GM12878 (cell line): ENCODE results near the gene XYLB. TPM values are rescaled to one million over a fixed set of nuclear protein-coding genes. Genes with fewer than 3 reads are reported as not detected.

Experiments used
- ATAC-seq: fragments of 200-7000 bp; cut with Tn5 transposase; 3 replicates; pipeline ENCODE4 v1.9.1; 2020; ENCODE audit warnings: mild to moderate bottlenecking, moderate library complexity
- BruUV-seq: library from RNA; stranded (reverse); fragments of 400-500 nt; replicated peaks from 2 replicates; lab custom pipeline; 2021; lab: Mats Ljungman, UMichigan
- CTCF ChIA-PET: fragments of 300-600 bp; sonication (Branson Sonifier 250); formaldehyde crosslinking; extraction: SDS; loops from one replicate; lab custom pipeline; 2021; ENCODE audit warnings: inconsistent platforms; lab: Yijun Ruan, JAX
- POLR2A ChIA-PET: fragments of 350-600 bp; formaldehyde crosslinking; extraction: SDS; loops from one replicate; lab custom pipeline; 2021; ENCODE audit warnings: inconsistent platforms; lab: Charles Lee
- RAD21 ChIA-PET: fragments of 300-600 bp; sonication (Branson Sonifier 250); formaldehyde crosslinking; loops from one replicate; lab custom pipeline; 2023; ENCODE audit warnings: antibody characterized with exemption; ENCODE audit not compliant: unreplicated experiment; lab: Charles Lee
- SMC1A ChIA-PET: fragments of 300-600 bp; sonication (Branson Sonifier 250); formaldehyde crosslinking; loops from one replicate; lab custom pipeline; 2023; ENCODE audit not compliant: unreplicated experiment, uncharacterized antibody; lab: Charles Lee
- DNase-seq: peaks from one replicate; pipeline ENCODE4 v3.0.0-alpha.2; 2011; ENCODE audit warnings: low read depth, low spot score
- FAIRE-seq: peaks from 3 replicates; lab custom pipeline; 2011; peaks lifted over from hg19 to GRCh38; lab: Jason Lieb, UNC
- H2AFZ ChIP-seq: 2 replicates; pipeline ENCODE4 v1.6.0; 2011; ENCODE audit warnings: low read depth, low read length, control low read depth; ENCODE audit not compliant: control insufficient read depth
- H3K27ac ChIP-seq: 2 replicates; pipeline ENCODE4 v1.5.1; 2011; ENCODE audit warnings: control low read depth; ENCODE audit not compliant: control insufficient read depth, insufficient read depth
- H3K27me3 ChIP-seq, 2 experiments: replicated peaks in 1 of 2; 2 replicates each; pipeline versions ENCODE4 v1.6.0 to v1.6.1; 2011; ENCODE audit warnings: low read length in 1 of 2; ENCODE audit not compliant: control insufficient read depth in 2 of 2, insufficient read depth in 2 of 2
- H3K36me3 ChIP-seq, 2 experiments: 2 replicates each; pipeline ENCODE4 v1.5.1; 2011; ENCODE audit warnings: low read length in 1 of 2; ENCODE audit not compliant: control insufficient read depth in 2 of 2, insufficient read depth in 2 of 2
- H3K4me1 ChIP-seq: 2 replicates; pipeline ENCODE4 v1.6.1; 2011; ENCODE audit warnings: mild to moderate bottlenecking, low read length, moderate library complexity, mixed read lengths; ENCODE audit not compliant: control insufficient read depth, insufficient read depth
- H3K4me2 ChIP-seq: 2 replicates; pipeline ENCODE4 v1.6.0; 2011; ENCODE audit warnings: control low read depth; ENCODE audit not compliant: control insufficient read depth, insufficient read depth
- H3K4me3 ChIP-seq: fragments of 200-600 bp; sonication (generic); 2 replicates; pipeline ENCODE4 v1.5.1; 2016
- H3K79me2 ChIP-seq: 2 replicates; pipeline ENCODE4 v1.6.0; 2011; ENCODE audit warnings: low read length; ENCODE audit not compliant: control insufficient read depth, insufficient read depth
- H3K9ac ChIP-seq: 2 replicates; pipeline ENCODE4 v1.8.0; 2011; ENCODE audit warnings: low read length, control low read depth, mixed read lengths; ENCODE audit not compliant: control insufficient read depth, insufficient read depth
- H3K9me3 ChIP-seq: replicated peaks from 3 replicates; pipeline ENCODE4 v1.5.1; 2011; ENCODE audit warnings: mild to moderate bottlenecking, low read length; ENCODE audit not compliant: control insufficient read depth, insufficient read depth
- H4K20me1 ChIP-seq: 2 replicates; pipeline ENCODE4 v1.6.0; 2011; ENCODE audit not compliant: control insufficient read depth, insufficient read depth
- JUND ChIP-seq: IDR thresholded peaks from 2 replicates; pipeline ENCODE4 v1.6.1; 2012; ENCODE audit warnings: low read depth, mild to moderate bottlenecking, low read length, improper control_type of control experiment, moderate library complexity
- NR2C1 ChIP-seq: fragments of 450-650 bp; IDR thresholded peaks from 2 replicates; pipeline ENCODE4 v1.6.1; 2017; ENCODE audit warnings: antibody characterized with exemption, mild to moderate bottlenecking, moderate library complexity
- PAX8 ChIP-seq: fragments of 450-650 bp; IDR thresholded peaks from 2 replicates; pipeline ENCODE4 v1.6.1; 2017; ENCODE audit warnings: mild to moderate bottlenecking, moderate library complexity
- POLR2AphosphoS5 ChIP-seq: IDR thresholded peaks from 2 replicates; pipeline ENCODE4 v1.6.1; 2011; ENCODE audit warnings: mild to moderate bottlenecking, low read length, inconsistent platforms
- RELA ChIP-seq: fragments of 450-650 bp; IDR thresholded peaks from 2 replicates; pipeline ENCODE4 v1.8.0; 2014; ENCODE audit warnings: borderline replicate concordance; ENCODE audit not compliant: partially characterized antibody
- SP1 ChIP-seq: IDR thresholded peaks from one replicate; pipeline ENCODE4 v1.6.1; 2011; ENCODE audit warnings: low read depth, low read length
- SREBF1 ChIP-seq: IDR thresholded peaks from 2 replicates; pipeline ENCODE4 v1.6.1; 2012; ENCODE audit warnings: mild to moderate bottlenecking, low read length
- TARDBP ChIP-seq: IDR thresholded peaks from 2 replicates; pipeline ENCODE4 v1.6.1; 2016; ENCODE audit warnings: borderline replicate concordance
- WGBS: methylation state at CpG from one replicate; pipeline ENCODE4 v1.1.6; 2016; ENCODE audit warnings: low lambda C conversion rate; ENCODE audit not compliant: insufficient replicate concordance, insufficient coverage; ENCODE audit errors: missing lambda C conversion rate; 5-methylcytosine and 5-hydroxymethylcytosine counted together
- in situ Hi-C: fragments of 300-500 bp; cut with MboI; formaldehyde crosslinking; loops from 9 replicates; pipeline ENCODE4 v1.14.3; 2018; ENCODE audit warnings: mixed read lengths
- intact Hi-C: fragments of 100-400 bp; cut with micrococcal nuclease; formaldehyde crosslinking; loops from one replicate; pipeline ENCODE4 v1.14.2; 2022; ENCODE audit not compliant: unreplicated experiment
- polyA plus RNA-seq, 11 experiments: library from polyadenylated mRNA; depleted of rRNA in 4 of 11; unstranded in 6 of 11; stranded (reverse) in 5 of 11; fragments of >200 nt; fragmentation: Nextera tagmentation in 4 of 11; fragmentation: Illumina TruSeq in 1 of 11; extraction: Ambion mirVana in 4 of 11; extraction: Trizol in 1 of 11; gene quantifications; 1 replicate in 1 of 11; 2 replicates in 10 of 11; pipeline versions ENCODE4 v1.2.1 to v1.2.3, GENCODE V29; 2011 to 2016; ENCODE audit warnings: inconsistent platforms in 2 of 11, missing spikeins in 2 of 11, low read depth in 1 of 11
- small RNA-seq: library from RNA; depleted of rRNA; stranded (forward); fragments of <200 nt; gene quantifications from one replicate; pipeline ENCODE3, GENCODE V24; 2014
- total RNA-seq, 4 experiments: library from RNA; depleted of rRNA in 3 of 4; stranded (reverse); fragments of >200 nt in 3 of 4; fragmentation: Illumina TruSeq in 1 of 4; extraction: Trizol in 1 of 4; gene quantifications; 2 replicates each; pipeline versions ENCODE4 v1.2.1 to v1.2.3, GENCODE V29; 2013 to 2021
- TF ChIP-seq, protein P1 (sequence below): IDR thresholded peaks from 2 replicates; pipeline ENCODE4 v1.6.1; 2011; ENCODE audit warnings: borderline replicate concordance, low read depth, mild to moderate bottlenecking, moderate library complexity, mixed read lengths, low read length; ENCODE audit not compliant: insufficient read depth; ENCODE audit errors: extremely low read length

The XYLB gene
- total and polyA plus RNA-seq, 10 of the 15 experiments (the other 5 are each of a cell fraction or from before 2014, with no cell fraction given) = 0.60 to 6.1 (median 3.5) TPM

DNA sequence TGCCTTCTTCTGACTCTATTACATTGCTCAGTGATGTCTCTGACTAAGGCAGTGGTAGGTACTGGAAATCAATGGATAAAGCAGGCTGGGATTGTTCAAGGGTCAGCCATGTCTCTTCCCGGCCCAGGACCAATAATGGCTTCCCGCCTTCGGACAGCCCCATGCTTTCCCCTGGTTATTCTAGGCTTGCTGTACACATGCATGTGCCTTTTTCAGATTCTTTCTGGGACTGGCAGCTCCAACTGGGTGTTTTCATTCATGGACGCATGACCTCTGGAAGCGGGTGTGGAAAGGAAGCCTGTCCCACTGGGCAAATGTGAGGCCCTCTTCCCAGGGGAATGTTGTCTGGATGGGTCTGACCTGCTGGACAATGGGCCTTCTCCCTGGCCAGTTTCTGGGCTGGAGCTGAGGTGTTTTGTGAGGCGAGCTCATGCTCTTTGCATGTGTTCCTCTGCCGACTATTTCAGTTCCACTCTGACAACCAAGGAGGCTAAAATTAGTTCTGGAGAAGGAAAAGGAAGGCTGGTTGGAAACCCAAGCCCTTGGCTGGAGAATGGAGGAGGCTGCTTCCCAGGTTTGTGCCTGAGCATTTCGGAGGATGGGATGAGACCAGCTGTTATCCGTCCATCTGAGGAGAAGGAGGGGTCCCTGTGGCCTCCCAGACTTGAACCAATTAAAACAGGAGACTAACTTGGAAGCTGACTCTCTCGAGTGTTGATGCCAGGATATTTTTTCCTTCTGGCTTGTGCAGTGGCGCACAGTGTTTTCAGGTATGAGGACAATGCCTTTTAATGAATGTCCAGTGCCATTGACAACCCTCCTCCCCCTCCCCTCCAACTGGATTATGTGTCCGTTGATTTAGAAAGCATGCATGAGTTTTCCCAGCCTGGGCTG, 114.0 kb downstream of the XYLB start:
- 0 out of 2 replicates have a peak, but pooled peaks cover 4% of the 10 kb centered on the region for H3K4me1 ChIP-seq
- H3K4me3 ChIP-seq = no peak overlapping the region
- H3K36me3 ChIP-seq = no peaks in the 10 kb centered on the region
- H2AFZ ChIP-seq = no peak overlapping the region
- H3K9me3 ChIP-seq = no peaks in the 10 kb centered on the region
- TF ChIP-seq NR2C1 (no peak), POLR2AphosphoS5 (no peak), TARDBP (no peak), RELA (no peak), JUND (no peak), SP1 (no peak), SREBF1 (no peak), PAX8 (no peak)
- TF ChIP-seq, protein P1, sequence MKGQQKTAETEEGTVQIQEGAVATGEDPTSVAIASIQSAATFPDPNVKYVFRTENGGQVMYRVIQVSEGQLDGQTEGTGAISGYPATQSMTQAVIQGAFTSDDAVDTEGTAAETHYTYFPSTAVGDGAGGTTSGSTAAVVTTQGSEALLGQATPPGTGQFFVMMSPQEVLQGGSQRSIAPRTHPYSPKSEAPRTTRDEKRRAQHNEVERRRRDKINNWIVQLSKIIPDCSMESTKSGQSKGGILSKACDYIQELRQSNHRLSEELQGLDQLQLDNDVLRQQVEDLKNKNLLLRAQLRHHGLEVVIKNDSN = no peak
- TF ChIP-seq, all 136 proteins: peak for 0
- Histone ChIP-seq H3K4me2 (no peak overlapping the region), H3K27ac (no peak overlapping the region), H3K9ac (no peak overlapping the region), H3K79me2 (no peaks in the 10 kb centered on the region; the same call in 1 of the 2 replicates), H4K20me1 (peaks cover 4% of the 10 kb centered on the region), H3K27me3 (no peaks in the 10 kb centered on the region)
- in situ Hi-C loops (no loop called here), intact Hi-C loops (no loop called here)
- no TSS peak for BruUV-seq
- no peak for DNase-seq
- WGBS = 46% methylated on average over 12 of the region's 12 CpGs
- no peak for FAIRE-seq
- no peak for ATAC-seq
- ChIA-PET RAD21 (no interaction called here), SMC1A (no interaction called here), POLR2A (no interaction called here), CTCF (no interaction called here)

Small RNA genes lying within 50 kb of the gene (small RNA-seq; reads per million reads assigned to genes)
- gene RNU6-235P = not detected

Other genes with a start within 250 kb of the XYLB start
- gene ACAA1, start 209.7 kb upstream of the XYLB start, total RNA-seq (2014; rRNA removed) = 41.9 and 56.5 TPM in 2 replicates
- 41.0 and 43.3 TPM in 2 replicates for gene ACAA1, start 209.7 kb upstream of the XYLB start, total RNA-seq (2014; rRNA removed; fragmentation: Illumina TruSeq; extraction: Trizol)
- gene ACAA1, start 209.7 kb upstream of the XYLB start, total RNA-seq (2021) = 65.6 and 68.1 TPM in 2 replicates
- 54.9 and 85.4 TPM in 2 replicates for gene ACAA1, start 209.7 kb upstream of the XYLB start, polyA plus RNA-seq (2011; rRNA removed)
- 24.5 and 51.5 TPM in 2 replicates for gene ACAA1, start 209.7 kb upstream of the XYLB start, polyA plus RNA-seq (2014; fragmentation: Illumina TruSeq; extraction: Trizol)
- gene ACAA1, start 209.7 kb upstream of the XYLB start, polyA plus RNA-seq (2014; fragmentation: Nextera tagmentation; extraction: Ambion mirVana) = 10 to 100 TPM in 1 of 2 experiments, 1 to 10 TPM in 1; 5.7 to 12.6 TPM
- 79.2 and 90.2 TPM in 2 replicates for gene ACAA1, start 209.7 kb upstream of the XYLB start, polyA plus RNA-seq (2014; rRNA removed)
- 10 to 100 TPM; 64.8 to 75.1 TPM for gene ACAA1, start 209.7 kb upstream of the XYLB start, polyA plus RNA-seq (2016; fragmentation: Nextera tagmentation; extraction: Ambion mirVana)
- gene MYD88, start 208.1 kb upstream of the XYLB start, total RNA-seq (2014; rRNA removed) = 28.7 and 38.6 TPM in 2 replicates
- 5.5 and 6.2 TPM in 2 replicates for gene MYD88, start 208.1 kb upstream of the XYLB start, total RNA-seq (2014; rRNA removed; fragmentation: Illumina TruSeq; extraction: Trizol)
- gene MYD88, start 208.1 kb upstream of the XYLB start, total RNA-seq (2021) = 65.6 and 67.7 TPM in 2 replicates
- 41.6 and 61.7 TPM in 2 replicates for gene MYD88, start 208.1 kb upstream of the XYLB start, polyA plus RNA-seq (2011; rRNA removed)
- 83.0 and 84.8 TPM in 2 replicates for gene MYD88, start 208.1 kb upstream of the XYLB start, polyA plus RNA-seq (2014; fragmentation: Illumina TruSeq; extraction: Trizol)
- 10 to 100 TPM; 37.6 to 82.0 TPM for gene MYD88, start 208.1 kb upstream of the XYLB start, polyA plus RNA-seq (2014; fragmentation: Nextera tagmentation; extraction: Ambion mirVana)
- 80.2 and 96.7 TPM in 2 replicates for gene MYD88, start 208.1 kb upstream of the XYLB start, polyA plus RNA-seq (2014; rRNA removed)
- 10 to 100 TPM; 69.4 to 83.4 TPM for gene MYD88, start 208.1 kb upstream of the XYLB start, polyA plus RNA-seq (2016; fragmentation: Nextera tagmentation; extraction: Ambion mirVana)
- gene OXSR1, start 181.2 kb upstream of the XYLB start, total RNA-seq (2014; rRNA removed) = 34.7 and 37.1 TPM in 2 replicates
- 36.9 and 38.3 TPM in 2 replicates for gene OXSR1, start 181.2 kb upstream of the XYLB start, total RNA-seq (2014; rRNA removed; fragmentation: Illumina TruSeq; extraction: Trizol)
- gene OXSR1, start 181.2 kb upstream of the XYLB start, total RNA-seq (2021) = 45.2 and 48.0 TPM in 2 replicates
- gene OXSR1, start 181.2 kb upstream of the XYLB start, polyA plus RNA-seq (2011; rRNA removed) = 54.6 and 74.8 TPM in 2 replicates
- gene OXSR1, start 181.2 kb upstream of the XYLB start, polyA plus RNA-seq (2014; fragmentation: Illumina TruSeq; extraction: Trizol) = 50.3 and 59.6 TPM in 2 replicates
- gene OXSR1, start 181.2 kb upstream of the XYLB start, polyA plus RNA-seq (2014; fragmentation: Nextera tagmentation; extraction: Ambion mirVana) = 10 to 100 TPM; 12.4 to 16.9 TPM
- gene OXSR1, start 181.2 kb upstream of the XYLB start, polyA plus RNA-seq (2014; rRNA removed) = 35.0 and 36.7 TPM in 2 replicates
- 10 to 100 TPM; 18.0 to 18.8 TPM for gene OXSR1, start 181.2 kb upstream of the XYLB start, polyA plus RNA-seq (2016; fragmentation: Nextera tagmentation; extraction: Ambion mirVana)
- gene SLC22A13, start 81.0 kb upstream of the XYLB start, total RNA-seq (2014; rRNA removed) = not detected in 2 replicates
- gene SLC22A13, start 81.0 kb upstream of the XYLB start, total RNA-seq (2014; rRNA removed; fragmentation: Illumina TruSeq; extraction: Trizol) = 0.13 and 0.18 TPM in 2 replicates
- 0.13 TPM in 1 of 2 replicates, not detected in the other for gene SLC22A13, start 81.0 kb upstream of the XYLB start, total RNA-seq (2021)
- 0.11 TPM in 1 of 2 replicates, not detected in the other for gene SLC22A13, start 81.0 kb upstream of the XYLB start, polyA plus RNA-seq (2011; rRNA removed)
- gene SLC22A13, start 81.0 kb upstream of the XYLB start, polyA plus RNA-seq (2014; fragmentation: Illumina TruSeq; extraction: Trizol) = 0.03 TPM in 1 of 2 replicates, not detected in the other
- under 1 TPM in 1 of 2 experiments, not detected in 1; 0.04 TPM for gene SLC22A13, start 81.0 kb upstream of the XYLB start, polyA plus RNA-seq (2014; fragmentation: Nextera tagmentation; extraction: Ambion mirVana)
- 0.05 and 0.19 TPM in 2 replicates for gene SLC22A13, start 81.0 kb upstream of the XYLB start, polyA plus RNA-seq (2014; rRNA removed)
- not detected for gene SLC22A13, start 81.0 kb upstream of the XYLB start, polyA plus RNA-seq (2016; fragmentation: Nextera tagmentation; extraction: Ambion mirVana)
- not detected in 2 replicates for gene SLC22A14, start 64.5 kb upstream of the XYLB start, total RNA-seq (2014; rRNA removed)
- gene SLC22A14, start 64.5 kb upstream of the XYLB start, total RNA-seq (2014; rRNA removed; fragmentation: Illumina TruSeq; extraction: Trizol) = not detected in 2 replicates
- gene SLC22A14, start 64.5 kb upstream of the XYLB start, total RNA-seq (2021) = not detected in 2 replicates
- 0.04 TPM in 1 of 2 replicates, not detected in the other for gene SLC22A14, start 64.5 kb upstream of the XYLB start, polyA plus RNA-seq (2011; rRNA removed)
- gene SLC22A14, start 64.5 kb upstream of the XYLB start, polyA plus RNA-seq (2014; fragmentation: Illumina TruSeq; extraction: Trizol) = not detected in 2 replicates
- not detected for gene SLC22A14, start 64.5 kb upstream of the XYLB start, polyA plus RNA-seq (2014; fragmentation: Nextera tagmentation; extraction: Ambion mirVana)
- gene SLC22A14, start 64.5 kb upstream of the XYLB start, polyA plus RNA-seq (2014; rRNA removed) = not detected in 2 replicates
- not detected for gene SLC22A14, start 64.5 kb upstream of the XYLB start, polyA plus RNA-seq (2016; fragmentation: Nextera tagmentation; extraction: Ambion mirVana)
- gene ACVR2B, start 107.1 kb downstream of the XYLB start, total RNA-seq (2014; rRNA removed) = 1.4 and 1.5 TPM in 2 replicates
- 1.4 and 1.7 TPM in 2 replicates for gene ACVR2B, start 107.1 kb downstream of the XYLB start, total RNA-seq (2014; rRNA removed; fragmentation: Illumina TruSeq; extraction: Trizol)
- gene ACVR2B, start 107.1 kb downstream of the XYLB start, total RNA-seq (2021) = 2.4 and 3.2 TPM in 2 replicates
- gene ACVR2B, start 107.1 kb downstream of the XYLB start, polyA plus RNA-seq (2011; rRNA removed) = 2.9 TPM in 2 replicates
- 0.85 and 1.2 TPM in 2 replicates for gene ACVR2B, start 107.1 kb downstream of the XYLB start, polyA plus RNA-seq (2014; fragmentation: Illumina TruSeq; extraction: Trizol)
- gene ACVR2B, start 107.1 kb downstream of the XYLB start, polyA plus RNA-seq (2014; fragmentation: Nextera tagmentation; extraction: Ambion mirVana) = under 1 TPM; 0.27 to 0.29 TPM
- 0.70 and 0.87 TPM in 2 replicates for gene ACVR2B, start 107.1 kb downstream of the XYLB start, polyA plus RNA-seq (2014; rRNA removed)
- gene ACVR2B, start 107.1 kb downstream of the XYLB start, polyA plus RNA-seq (2016; fragmentation: Nextera tagmentation; extraction: Ambion mirVana) = 1 to 10 TPM in 1 of 2 experiments, under 1 TPM in 1; 0.76 to 1.2 TPM
- gene EXOG, start 149.6 kb downstream of the XYLB start, total RNA-seq (2014; rRNA removed) = 17.3 and 19.4 TPM in 2 replicates
- 16.9 and 17.0 TPM in 2 replicates for gene EXOG, start 149.6 kb downstream of the XYLB start, total RNA-seq (2014; rRNA removed; fragmentation: Illumina TruSeq; extraction: Trizol)
- 16.9 and 19.8 TPM in 2 replicates for gene EXOG, start 149.6 kb downstream of the XYLB start, total RNA-seq (2021)
- gene EXOG, start 149.6 kb downstream of the XYLB start, polyA plus RNA-seq (2011; rRNA removed) = 20.7 and 22.1 TPM in 2 replicates
- 18.6 and 24.5 TPM in 2 replicates for gene EXOG, start 149.6 kb downstream of the XYLB start, polyA plus RNA-seq (2014; fragmentation: Illumina TruSeq; extraction: Trizol)
- gene EXOG, start 149.6 kb downstream of the XYLB start, polyA plus RNA-seq (2014; fragmentation: Nextera tagmentation; extraction: Ambion mirVana) = 1 to 10 TPM; 7.8 to 8.6 TPM
- gene EXOG, start 149.6 kb downstream of the XYLB start, polyA plus RNA-seq (2014; rRNA removed) = 20.9 and 22.1 TPM in 2 replicates
- 10 to 100 TPM; 20.4 to 20.6 TPM for gene EXOG, start 149.6 kb downstream of the XYLB start, polyA plus RNA-seq (2016; fragmentation: Nextera tagmentation; extraction: Ambion mirVana)